OCI-LY3 (cell line): ENCODE measurements around the gene RAB7A.

Source experiments
- H2AFZ ChIP-seq: fragments of 200-600, 300-600 bp; shearing (Covaris generic); 2 replicates; pipeline ENCODE4 v1.6.0; 2014; ENCODE audit warnings: antibody characterized with exemption, low read depth, low read length
- H3K27ac ChIP-seq: fragments of 200-600, 300-600 bp; sonication (generic); 2 replicates; pipeline ENCODE4 v1.5.1; 2014; ENCODE audit warnings: mild to moderate bottlenecking, low read length, moderate library complexity, mixed read lengths
- H3K27me3 ChIP-seq: fragments of 200-600, 300-600 bp; sonication (generic); 2 replicates; pipeline ENCODE4 v1.6.1; 2014; ENCODE audit warnings: low read depth, low read length, mixed read lengths
- H3K36me3 ChIP-seq: fragments of 200-600, 300-600 bp; sonication (generic); replicated peaks from 2 replicates; pipeline ENCODE3; 2014; ENCODE audit warnings: low read depth, low read length, mixed read lengths
- H3K4me1 ChIP-seq: fragments of 300-600, 200-600 bp; sonication (generic); 2 replicates; pipeline ENCODE4 v1.6.1; 2014; ENCODE audit warnings: low read length, mixed read lengths
- H3K4me2 ChIP-seq: fragments of 200-600, 300-600 bp; sonication (generic); 2 replicates; pipeline ENCODE4 v1.6.1; 2014; ENCODE audit warnings: low read length, mixed read lengths
- H3K4me3 ChIP-seq: fragments of 300-600, 200-600 bp; sonication (generic); 2 replicates; pipeline ENCODE4 v1.5.1; 2014; ENCODE audit warnings: antibody characterized with exemption, mild to moderate bottlenecking, low read length, moderate library complexity
- H3K79me2 ChIP-seq: fragments of 300-600, 200-600 bp; shearing (Covaris generic); 2 replicates; pipeline ENCODE4 v1.6.1; 2014; ENCODE audit warnings: mild to moderate bottlenecking, low read length, mixed read lengths
- H3K9ac ChIP-seq: fragments of 300-600, 200-600 bp; shearing (Covaris generic); 2 replicates; pipeline ENCODE4 v1.6.0; 2014; ENCODE audit warnings: mild to moderate bottlenecking, low read length, moderate library complexity
- H3K9me3 ChIP-seq: fragments of 200-600, 300-600 bp; shearing (Covaris generic); 2 replicates; pipeline ENCODE4 v1.6.1; 2014; ENCODE audit warnings: low read length, mixed read lengths; ENCODE audit not compliant: insufficient read depth
- H4K20me1 ChIP-seq: fragments of 200-600, 300-600 bp; sonication (generic); 2 replicates; pipeline ENCODE4 v1.6.1; 2016; ENCODE audit warnings: low read length, mixed read lengths; ENCODE audit not compliant: insufficient read depth
- CTCF ChIP-seq: fragments of 200-600, 300-600 bp; sonication (generic); IDR thresholded peaks from 2 replicates; pipeline ENCODE4 v1.5.1; 2014; ENCODE audit warnings: antibody characterized with exemption, low read length, low read depth
- EZH2phosphoT487 ChIP-seq: fragments of 200-600 bp; shearing (Covaris generic); IDR thresholded peaks from 2 replicates; pipeline ENCODE4 v1.6.1; 2018; ENCODE audit warnings: antibody characterized with exemption, mixed run types, low read depth

RAB7A gene

GRCh38 chr3:128794770-128795649 is 69.0 kb downstream of the RAB7A start:
- Histone ChIP-seq H3K9ac (no peak overlapping the region), H3K79me2 (peaks cover 60% of the 10 kb centered on the region), H3K4me3 (no peak overlapping the region), H3K4me2 (no peak overlapping the region), H3K27me3 (no peaks in the 10 kb centered on the region), H3K27ac (no peak overlapping the region), H3K4me1 (peaks cover 18% of the 10 kb centered on the region), H4K20me1 (peaks cover 38% of the 10 kb centered on the region), H3K36me3 (peaks cover 43% of the 10 kb centered on the region), H2AFZ (no peak overlapping the region), H3K9me3 (no peaks in the 10 kb centered on the region)
- TF ChIP-seq CTCF (peak; percentile 71), EZH2phosphoT487 (no peak)

- Histone ChIP-seq H3K4me3 (no peak overlapping the region), H3K27ac (no peak overlapping the region), H3K27me3 (no peaks in the 10 kb centered on the region), H3K9ac (no peak overlapping the region), H4K20me1 (peaks cover 21% of the 10 kb centered on the region), H3K4me2 (no peak overlapping the region), H3K9me3 (no peaks in the 10 kb centered on the region), H3K4me1 (peaks cover 35% of the 10 kb centered on the region), H3K36me3 (peaks cover 47% of the 10 kb centered on the region), H3K79me2 (peaks cover 34% of the 10 kb centered on the region), H2AFZ (no peak overlapping the region)
- TF ChIP-seq EZH2phosphoT487 (no peak), CTCF (no peak)
Measured at GRCh38 chr3:128799653-128800052, 73.7 kb downstream of the RAB7A start.

GRCh38 chr3:128800241-128801187 is 74.5 kb downstream of the RAB7A start:
- no peaks in the 10 kb centered on the region for H3K9me3 ChIP-seq
- peaks cover 43% of the 10 kb centered on the region for H3K4me1 ChIP-seq
- H4K20me1 ChIP-seq = peaks cover 23% of the 10 kb centered on the region
- TF ChIP-seq CTCF (no peak), EZH2phosphoT487 (no peak)
- no peak overlapping the region for H2AFZ ChIP-seq
- no peaks in the 10 kb centered on the region for H3K27me3 ChIP-seq
- H3K27ac ChIP-seq = 0 out of 2 replicates have a peak overlapping the region, but pooled peaks have one; percentile 2
- no peak overlapping the region for H3K9ac ChIP-seq
- H3K36me3 ChIP-seq = peaks cover 54% of the 10 kb centered on the region
- peak overlapping the region; percentile 8; the same call in 1 of the 2 replicates for H3K4me2 ChIP-seq
- no peak overlapping the region for H3K4me3 ChIP-seq
- H3K79me2 ChIP-seq = peaks cover 35% of the 10 kb centered on the region
